SK-N-MC (cell line): ENCODE measurements around the gene STAT4.

ENCODE experiments used
- DNase-seq: peaks from one replicate; pipeline ENCODE4 v3.0.0-alpha.2; 2011; ENCODE audit warnings: low read depth, low spot score
- H3K27ac ChIP-seq: fragments of 200-600 bp; sonication (generic); 2 replicates; pipeline ENCODE4 v1.5.1; 2016; ENCODE audit warnings: mixed run types
- H3K36me3 ChIP-seq: fragments of 200-600 bp; sonication (generic); 2 replicates; pipeline ENCODE4 v1.6.1; 2017; ENCODE audit warnings: antibody characterized with exemption, low read length, mixed read lengths; ENCODE audit not compliant: insufficient read depth
- H3K4me3 ChIP-seq: fragments of 200-600 bp; sonication (generic); 2 replicates; pipeline ENCODE4 v1.5.1; 2016
- H3K9ac ChIP-seq: fragments of 200-600 bp; sonication (generic); 2 replicates; pipeline ENCODE4 v1.8.0; 2017; ENCODE audit warnings: mixed run types, mixed read lengths; ENCODE audit not compliant: insufficient read length
- H3K9me3 ChIP-seq: fragments of 200-600 bp; sonication (generic); 2 replicates; pipeline ENCODE4 v1.6.1; 2017; ENCODE audit warnings: low read depth, mild to moderate bottlenecking, antibody characterized with exemption, low read length, moderate library complexity, mixed read lengths
- EZH2 ChIP-seq: fragments of 200-600 bp; sonication (generic); IDR thresholded peaks from one replicate; pipeline ENCODE4 v1.6.1; 2017; ENCODE audit warnings: antibody characterized with exemption
- FOXP2 ChIP-seq: optimal IDR thresholded peaks from 2 replicates; pipeline ENCODE3; 2011; ENCODE audit warnings: mild to moderate bottlenecking, moderate library complexity; ENCODE audit not compliant: insufficient read depth; ENCODE audit errors: extremely low read length, control extremely low read depth
- POLR2AphosphoS5 ChIP-seq: IDR thresholded peaks from 2 replicates; pipeline ENCODE4 v1.6.1; 2012; ENCODE audit warnings: mild to moderate bottlenecking, low read depth, low read length, borderline replicate concordance

The STAT4 gene

GRCh38 chr2:191048073-191048472 is 102.7 kb downstream of the STAT4 start:
- H3K9me3 ChIP-seq: 0 out of 2 replicates have a peak, but pooled peaks cover 4% of the 10 kb centered on the region
- H3K36me3 ChIP-seq: no peaks in the 10 kb centered on the region
- H3K4me3 ChIP-seq: no peak overlapping the region
- no peak for TF ChIP-seq POLR2AphosphoS5
- no peak for TF ChIP-seq FOXP2
- TF ChIP-seq EZH2: no peak
- DNase-seq: no peak
- no peak overlapping the region for H3K27ac ChIP-seq
- H3K9ac ChIP-seq: no peak overlapping the region

DNA sequence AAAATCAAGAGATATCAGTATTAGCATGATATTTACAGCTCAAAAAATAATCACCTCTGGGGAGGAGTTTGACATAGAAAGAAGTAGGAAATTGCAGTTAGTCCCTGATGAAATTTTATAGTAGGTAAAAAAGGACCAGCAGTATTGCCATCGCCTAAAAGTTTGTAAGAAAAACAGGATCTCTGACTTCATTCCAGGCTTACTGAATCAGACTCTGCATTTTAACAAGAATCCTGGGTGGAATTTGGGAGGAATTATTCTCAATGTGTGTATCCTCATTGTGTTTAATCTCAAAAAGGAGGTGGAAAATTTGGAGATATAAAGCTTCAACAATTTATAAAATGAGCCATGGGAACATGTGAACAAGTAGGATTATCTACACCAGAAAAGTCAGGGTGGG is 105.7 kb downstream of the STAT4 start:
- H3K27ac ChIP-seq: no peak overlapping the region
- H3K4me3 ChIP-seq: no peak overlapping the region
- H3K9ac ChIP-seq: no peak overlapping the region
- no peaks in the 10 kb centered on the region for H3K36me3 ChIP-seq
- TF ChIP-seq EZH2 (no peak), FOXP2 (no peak), POLR2AphosphoS5 (no peak)
- 0 out of 2 replicates have a peak, but pooled peaks cover 4% of the 10 kb centered on the region for H3K9me3 ChIP-seq
- no peak for DNase-seq

- Histone ChIP-seq H3K27ac (no peak overlapping the region), H3K9ac (no peak overlapping the region), H3K4me3 (no peak overlapping the region), H3K36me3 (no peaks in the 10 kb centered on the region), H3K9me3 (0 out of 2 replicates have a peak, but pooled peaks cover 4% of the 10 kb centered on the region)
- TF ChIP-seq EZH2 (no peak), POLR2AphosphoS5 (no peak), FOXP2 (no peak)
- DNase-seq: no peak
Measured at GRCh38 chr2:191043438-191043837, 107.4 kb downstream of the STAT4 start.

- TF ChIP-seq EZH2 (no peak), POLR2AphosphoS5 (no peak), FOXP2 (no peak)
- Histone ChIP-seq H3K9me3 (0 out of 2 replicates have a peak, but pooled peaks cover 4% of the 10 kb centered on the region), H3K4me3 (no peak overlapping the region), H3K36me3 (no peaks in the 10 kb centered on the region), H3K27ac (no peak overlapping the region), H3K9ac (no peak overlapping the region)
- DNase-seq: no peak
Measured at GRCh38 chr2:191041418-191042161, 109.2 kb downstream of the STAT4 start.

DNA sequence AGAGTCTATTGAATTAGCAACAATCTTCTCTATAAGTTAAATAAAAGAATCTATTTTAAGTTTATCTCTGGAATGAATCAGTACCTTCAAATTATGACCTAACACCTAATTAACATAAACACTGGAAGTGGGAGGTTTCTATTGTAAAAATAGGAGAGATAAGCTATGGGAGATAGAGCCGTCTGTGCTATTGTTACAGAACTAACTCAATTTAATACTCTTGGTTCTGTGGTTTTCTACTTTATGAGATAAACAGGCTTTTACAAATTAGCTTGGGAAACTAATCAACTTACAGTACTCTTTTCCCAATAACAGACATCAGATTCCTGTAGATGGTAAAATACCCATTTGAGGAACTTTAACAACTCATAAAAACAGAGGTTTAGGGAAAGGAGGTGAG is 111.2 kb downstream of the STAT4 start:
- Histone ChIP-seq H3K27ac (no peak overlapping the region), H3K9ac (no peak overlapping the region), H3K9me3 (0 out of 2 replicates have a peak, but pooled peaks cover 4% of the 10 kb centered on the region), H3K4me3 (no peak overlapping the region), H3K36me3 (no peaks in the 10 kb centered on the region)
- TF ChIP-seq FOXP2 (no peak), POLR2AphosphoS5 (no peak), EZH2 (no peak)
- no peak for DNase-seq

- no peak overlapping the region for H3K27ac ChIP-seq
- no peak overlapping the region for H3K9ac ChIP-seq
- H3K9me3 ChIP-seq: no peaks in the 10 kb centered on the region
- no peak overlapping the region for H3K4me3 ChIP-seq
- TF ChIP-seq POLR2AphosphoS5: no peak
- no peak for TF ChIP-seq EZH2
- TF ChIP-seq FOXP2: no peak
- DNase-seq: no peak
- H3K36me3 ChIP-seq: no peaks in the 10 kb centered on the region
Measured at GRCh38 chr2:191038741-191039140, 112.1 kb downstream of the STAT4 start.

DNA sequence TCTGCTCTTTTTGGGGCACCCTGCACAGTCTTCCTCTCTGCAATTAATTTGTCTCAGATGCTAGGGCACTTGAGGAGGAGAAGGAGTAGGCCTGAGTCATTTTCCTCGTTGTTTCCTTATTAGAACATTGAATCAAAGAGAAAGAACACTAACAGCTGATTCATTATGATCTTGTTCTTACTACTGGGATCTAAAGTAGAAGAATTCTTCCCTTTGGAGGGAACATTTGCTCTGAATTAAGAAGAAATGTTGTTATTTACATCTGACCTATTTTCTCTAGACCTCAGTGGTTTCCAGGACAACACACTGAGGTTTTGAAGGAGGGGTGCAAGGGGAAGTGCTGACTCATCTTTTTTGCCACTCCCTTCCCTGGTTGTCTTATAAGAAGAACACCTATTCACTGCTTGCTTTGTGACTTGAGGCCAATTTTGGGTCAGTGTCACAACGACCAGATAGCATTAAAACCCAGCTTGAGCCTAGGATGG is 112.5 kb downstream of the STAT4 start:
- no peak overlapping the region for H3K4me3 ChIP-seq
- no peak overlapping the region for H3K27ac ChIP-seq
- H3K36me3 ChIP-seq: no peaks in the 10 kb centered on the region
- H3K9ac ChIP-seq: no peak overlapping the region
- TF ChIP-seq EZH2: no peak
- TF ChIP-seq POLR2AphosphoS5: no peak
- TF ChIP-seq FOXP2: no peak
- no peaks in the 10 kb centered on the region for H3K9me3 ChIP-seq
- DNase-seq: no peak

- H3K9ac ChIP-seq: no peak overlapping the region
- H3K36me3 ChIP-seq: no peaks in the 10 kb centered on the region
- no peak for DNase-seq
- TF ChIP-seq EZH2 (no peak), FOXP2 (no peak), POLR2AphosphoS5 (no peak)
- no peaks in the 10 kb centered on the region for H3K9me3 ChIP-seq
- H3K27ac ChIP-seq: no peak overlapping the region
- H3K4me3 ChIP-seq: no peak overlapping the region
Measured at GRCh38 chr2:191037351-191037750, 113.4 kb downstream of the STAT4 start.

DNA sequence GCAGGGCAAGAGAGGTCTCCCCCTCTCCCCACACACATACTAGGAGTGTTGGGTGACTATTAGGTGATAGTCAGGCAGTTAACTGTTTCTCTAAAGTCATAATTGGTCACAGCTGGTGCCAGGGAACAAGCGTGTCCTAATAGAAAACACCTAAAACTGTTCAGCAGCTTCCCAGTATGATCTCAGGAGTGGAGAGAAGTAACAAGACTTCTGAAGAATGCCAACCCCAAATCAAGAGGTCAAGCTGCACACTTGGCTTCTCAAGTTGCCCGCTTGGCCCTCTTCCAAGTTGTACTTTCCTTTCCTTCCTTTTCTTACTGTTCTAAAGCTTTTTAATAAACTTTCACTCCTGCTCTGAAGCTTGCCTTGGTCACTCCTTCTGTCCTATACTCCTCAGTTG is 114.4 kb downstream of the STAT4 start:
- Histone ChIP-seq H3K9ac (no peak overlapping the region), H3K36me3 (no peaks in the 10 kb centered on the region), H3K27ac (no peak overlapping the region), H3K9me3 (no peaks in the 10 kb centered on the region), H3K4me3 (no peak overlapping the region)
- no peak for TF ChIP-seq POLR2AphosphoS5
- no peak for TF ChIP-seq FOXP2
- DNase-seq: no peak
